Testis (tissue), 3 donors: Measurements from ENCODE around the gene ZBTB11. TPM values are rescaled to one million over a fixed set of nuclear protein-coding genes. Genes with fewer than 3 reads are reported as not detected.

ENCODE experiments used
- DNase-seq: peaks from one replicate; pipeline ENCODE4 v3.0.0-alpha.2; 2019
- H3K27ac ChIP-seq, 2 donors: fragments of 200-600 bp; sonication (generic); one replicate each; pipeline ENCODE4 v1.5.1; 2019
- H3K27me3 ChIP-seq: fragments of 200-600 bp; sonication (generic); one replicate; pipeline ENCODE4 v1.5.1; 2019
- H3K36me3 ChIP-seq: fragments of 200-600 bp; sonication (generic); one replicate; pipeline ENCODE4 v1.5.1; 2017; ENCODE audit warnings: low read depth; ENCODE audit errors: missing control alignments
- H3K4me1 ChIP-seq: fragments of 200-600 bp; sonication (generic); one replicate; pipeline ENCODE4 v1.5.1; 2019
- H3K4me3 ChIP-seq, 2 donors: fragments of 200-600 bp; sonication (generic); one replicate each; pipeline ENCODE4 v1.5.1; 2017 to 2019
- H3K9me3 ChIP-seq: fragments of 200-600 bp; sonication (generic); one replicate; pipeline ENCODE4 v1.5.1; 2017
- CTCF ChIP-seq, 3 experiments: fragments of 450-650 bp in 2 of 3; fragments of 200-600 bp in 1 of 3; sonication (generic) in 1 of 3; IDR thresholded peaks; one replicate each; pipeline ENCODE4 v1.5.1; 2016 to 2019; ENCODE audit warnings: antibody characterized with exemption in 3 of 3, mild to moderate bottlenecking in 2 of 3, moderate library complexity in 1 of 3
- POLR2A ChIP-seq: fragments of 450-650 bp; IDR thresholded peaks from one replicate; pipeline ENCODE4 v1.6.1; 2017; ENCODE audit warnings: antibody characterized with exemption, mild to moderate bottlenecking, moderate library complexity
- WGBS, 2 donors: methylation state at CpG; one replicate each; pipeline ENCODE4 v1.1.5; 2018; 5-methylcytosine and 5-hydroxymethylcytosine counted together
- intact Hi-C: fragments of 100-400 bp; cut with DNase I; formaldehyde crosslinking; loops from one replicate; pipeline ENCODE4 v1.15.1; 2023; ENCODE audit warnings: low total_unique reads
- polyA plus RNA-seq: library from polyadenylated mRNA; stranded (reverse); fragments of 350-450 nt; fragmentation: Illumina TruSeq; extraction: RNeasy Lipid Tissue Mini Kit (QIAGEN cat#74804); gene quantifications from one replicate; pipeline ENCODE4 v1.2.3, GENCODE V29; 2014; ENCODE audit warnings: low read depth, low replicate concordance; ENCODE audit not compliant: insufficient read depth
- total RNA-seq, 2 donors: library from RNA; depleted of rRNA; stranded (reverse); fragments of >200 nt; gene quantifications; one replicate each; pipeline ENCODE4 v1.2.3, GENCODE V29; 2016

Gene ZBTB11
- total and polyA plus RNA-seq, 3 donors from 2014 or later = 14.8 to 37.4 (median 32.8) TPM

GRCh38 chr3:101665851-101666250, 11.1 kb downstream of the ZBTB11 start:
- TF ChIP-seq POLR2A (no peak), CTCF (IDR thresholded peaks at IDR 0.05) (no peak)
- H3K4me1 ChIP-seq = no peaks in the 10 kb centered on the region
- no peak for DNase-seq
- H3K36me3 ChIP-seq = no peaks in the 10 kb centered on the region
- no peaks in the 10 kb centered on the region for H3K9me3 ChIP-seq
- H3K27ac ChIP-seq = no peak overlapping the region
- H3K27me3 ChIP-seq = no peaks in the 10 kb centered on the region
- intact Hi-C loops = no loop called here
- no peak overlapping the region for H3K4me3 ChIP-seq

- intact Hi-C loops = no loop called here
- DNase-seq = no peak
- H3K36me3 ChIP-seq = no peaks in the 10 kb centered on the region
- WGBS, 2 donors = 85 to 95% methylated on average over 4 of the region's 4 CpGs
- no peak overlapping the region for H3K27ac ChIP-seq
- no peaks in the 10 kb centered on the region for H3K27me3 ChIP-seq
- H3K4me1 ChIP-seq = no peaks in the 10 kb centered on the region
- TF ChIP-seq POLR2A = no peak
- TF ChIP-seq CTCF (IDR thresholded peaks at IDR 0.05) = no peak
- no peaks in the 10 kb centered on the region for H3K9me3 ChIP-seq
- no peak overlapping the region for H3K4me3 ChIP-seq
Measured at GRCh38 chr3:101665357-101665756, 11.6 kb downstream of the ZBTB11 start.

- WGBS, 2 donors = 91 to 93% methylated on average over 3 of the region's 3 CpGs
Measured at GRCh38 chr3:101660714-101661113, 16.2 kb downstream of the ZBTB11 start.

GRCh38 chr3:101656651-101657050, 20.3 kb downstream of the ZBTB11 start:
- no peaks in the 10 kb centered on the region for H3K36me3 ChIP-seq
- no peak overlapping the region for H3K27ac ChIP-seq
- H3K9me3 ChIP-seq = no peaks in the 10 kb centered on the region
- TF ChIP-seq POLR2A = no peak
- TF ChIP-seq CTCF (IDR thresholded peaks at IDR 0.05) = no peak
- no peaks in the 10 kb centered on the region for H3K4me1 ChIP-seq
- H3K27me3 ChIP-seq = no peaks in the 10 kb centered on the region
- DNase-seq = no peak
- WGBS, 2 donors = 90 to 92% methylated on average over 6 of the region's 6 CpGs
- no peak overlapping the region for H3K4me3 ChIP-seq
- intact Hi-C loops = no loop called here

More at GRCh38 chr3:101660714-101661113, 16.2 kb downstream of the ZBTB11 start:
- H3K4me1 ChIP-seq = no peaks in the 10 kb centered on the region
- H3K27ac ChIP-seq = no peak overlapping the region
- H3K36me3 ChIP-seq = no peaks in the 10 kb centered on the region
- no peak for DNase-seq
- H3K9me3 ChIP-seq = no peaks in the 10 kb centered on the region
- no peaks in the 10 kb centered on the region for H3K27me3 ChIP-seq
- intact Hi-C loops = no loop called here
- H3K4me3 ChIP-seq = no peak overlapping the region
- TF ChIP-seq POLR2A (no peak), CTCF (IDR thresholded peaks at IDR 0.05) (no peak)

- Histone ChIP-seq H3K4me1 (no peaks in the 10 kb centered on the region), H3K4me3 (no peak overlapping the region), H3K36me3 (no peaks in the 10 kb centered on the region), H3K27me3 (no peaks in the 10 kb centered on the region), H3K27ac (no peak overlapping the region), H3K9me3 (no peaks in the 10 kb centered on the region)
- 78 to 100% methylated on average over 1 of the region's 1 CpG for WGBS, 2 donors
- TF ChIP-seq CTCF (IDR thresholded peaks at IDR 0.05) = no peak
- no peak for TF ChIP-seq POLR2A
- DNase-seq = no peak
- intact Hi-C loops = no loop called here
Measured at GRCh38 chr3:101646726-101647125, 30.2 kb downstream of the ZBTB11 start.
